Activated CD8-positive, alpha-beta memory T cell treated with anti-CD3 and anti-CD28 coated beads, Interleukin-2, amount 50 U/mL, for 24 hours (primary cell): ENCODE data around the gene TNRC6C.
"Not testable (repeated sequence)": the region's sequence is repeated elsewhere in the genome, so short reads cannot be mapped to it uniquely, and the experiment has no call there.

Experiments
- DNase-seq: peaks from one replicate; pipeline ENCODE4 v3.0.0-alpha.2; 2020; ENCODE audit errors: extremely low read depth

The TNRC6C gene

DNA sequence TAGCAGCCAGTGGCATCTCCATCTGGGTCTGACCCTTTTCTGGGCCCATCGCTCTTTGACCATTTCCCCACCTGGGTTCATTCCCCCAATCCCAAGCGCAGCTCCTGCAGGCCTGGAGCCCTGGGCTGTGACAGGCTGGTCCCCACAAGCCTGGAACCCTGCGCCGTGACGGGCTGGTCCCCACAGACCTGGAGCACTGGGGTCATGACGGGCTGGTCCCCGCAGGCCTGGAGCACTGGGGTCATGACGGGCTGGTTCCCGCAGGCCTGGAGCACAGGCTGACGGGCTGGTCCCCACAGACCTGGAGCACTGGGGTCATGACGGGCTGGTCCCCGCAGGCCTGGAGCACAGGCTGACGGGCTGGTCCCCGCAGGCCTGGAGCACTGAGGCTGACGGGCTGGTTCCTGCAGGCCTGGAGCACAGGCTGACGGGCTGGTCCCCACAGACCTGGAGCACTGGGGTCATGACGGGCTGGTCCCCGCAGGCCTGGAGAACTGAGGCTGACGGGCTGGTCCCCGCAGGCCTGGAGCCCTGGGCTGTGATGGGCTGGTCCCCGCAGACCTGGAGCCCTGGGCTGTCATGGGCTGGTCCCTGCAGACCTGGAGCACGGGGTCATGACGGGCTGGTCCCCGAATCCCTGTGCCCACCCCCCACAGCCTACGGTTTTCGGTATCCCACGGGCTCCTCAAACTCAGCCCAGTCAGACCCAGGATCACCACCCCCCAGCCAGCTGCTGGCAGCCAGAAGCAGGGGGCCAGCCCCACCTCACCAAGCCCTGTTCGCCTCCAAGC is 153.4 kb downstream of the TNRC6C start:
- DNase-seq: no peak

DNA sequence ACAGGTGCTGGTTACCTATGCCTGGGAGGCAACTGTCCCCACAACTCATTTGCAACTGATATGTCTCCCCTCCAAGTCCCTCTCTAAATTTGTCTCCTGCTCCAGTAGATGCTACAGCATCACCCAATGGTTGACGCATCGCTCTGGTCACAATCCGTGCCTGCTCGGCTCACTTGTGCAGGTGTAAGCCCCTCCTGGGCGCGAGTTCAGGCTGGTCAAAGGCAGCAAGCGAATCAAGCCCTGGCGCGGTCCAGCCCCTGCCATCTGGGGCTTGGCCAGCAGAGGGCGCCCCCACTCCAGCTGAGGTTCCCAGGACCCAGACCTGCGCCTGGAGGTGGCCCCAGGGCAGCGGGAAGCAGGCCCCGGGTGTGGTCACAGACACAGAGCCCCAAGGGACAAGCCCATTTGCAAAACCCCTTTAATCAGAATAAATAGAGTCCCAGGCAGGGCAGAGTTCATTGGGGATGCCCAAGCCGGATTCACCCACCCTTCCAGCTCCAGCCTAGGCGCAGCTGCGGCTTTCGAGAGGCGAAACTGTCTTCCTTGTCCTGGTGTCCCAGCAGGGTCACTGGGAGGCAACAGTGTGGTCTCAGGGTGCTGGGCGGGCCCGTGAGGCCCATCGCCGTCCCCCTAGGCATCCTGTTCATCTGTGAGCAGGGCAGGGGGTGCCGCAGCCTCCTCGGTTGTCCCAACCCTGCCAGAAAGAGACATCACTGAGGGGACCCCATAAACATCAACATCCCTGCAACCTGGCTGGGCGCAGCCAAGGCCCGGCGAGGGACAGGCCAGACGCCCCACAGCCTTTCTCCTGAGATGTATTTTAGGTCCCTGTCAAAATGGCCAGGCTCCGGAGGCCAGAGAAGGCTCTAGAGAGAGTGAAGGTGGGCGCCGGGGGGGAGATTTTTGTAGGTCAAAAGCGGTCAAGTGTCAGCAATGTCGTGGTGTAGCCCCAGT is 154.3 kb downstream of the TNRC6C start:
- no peak for DNase-seq

DNA sequence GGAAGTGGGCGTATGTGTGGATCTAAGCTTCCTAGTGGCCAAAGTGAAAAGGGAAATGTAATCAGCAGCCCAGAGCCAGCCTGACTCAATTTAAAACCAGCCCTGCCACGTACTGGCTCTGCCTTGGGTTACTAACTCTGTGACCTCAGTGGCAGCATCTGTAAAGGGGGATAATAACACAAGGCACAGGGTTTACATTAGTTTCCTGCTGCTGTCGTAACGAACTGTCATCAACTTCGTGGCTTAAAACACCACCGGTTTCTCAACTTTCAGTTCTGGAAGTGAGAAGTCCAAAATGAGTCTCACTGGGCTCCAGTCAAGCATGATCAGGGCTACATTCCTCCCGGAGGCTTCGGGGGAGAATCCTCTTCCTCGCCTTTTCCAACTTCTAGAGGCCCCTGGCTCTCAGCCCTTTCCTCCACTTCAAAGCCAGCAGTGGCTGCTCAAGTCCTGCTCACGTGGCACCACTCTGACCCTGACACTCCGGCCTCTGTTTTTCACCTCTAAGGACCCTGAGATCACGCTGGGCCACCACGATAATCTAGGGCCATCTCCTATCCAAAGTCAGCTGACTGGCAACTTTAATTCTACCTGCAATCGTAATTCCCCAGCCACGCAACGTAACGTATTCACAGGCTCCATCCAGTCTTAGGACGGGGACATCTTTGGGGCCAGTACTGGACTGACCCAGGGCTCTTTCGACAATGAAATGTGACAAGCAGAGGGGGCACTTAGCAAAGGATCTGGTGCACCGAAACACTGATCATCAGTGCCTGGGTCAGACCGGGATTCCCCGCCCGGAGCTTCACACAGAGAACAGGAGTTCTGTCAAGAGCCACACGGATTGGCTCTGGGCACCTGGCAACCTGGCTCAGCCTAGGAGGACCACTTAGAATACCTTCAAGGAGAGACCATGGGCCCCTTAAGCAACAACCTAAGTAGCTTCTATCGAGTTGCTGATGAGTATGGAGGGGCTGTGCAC is 155.6 kb downstream of the TNRC6C start:
- DNase-seq: no peak

DNA sequence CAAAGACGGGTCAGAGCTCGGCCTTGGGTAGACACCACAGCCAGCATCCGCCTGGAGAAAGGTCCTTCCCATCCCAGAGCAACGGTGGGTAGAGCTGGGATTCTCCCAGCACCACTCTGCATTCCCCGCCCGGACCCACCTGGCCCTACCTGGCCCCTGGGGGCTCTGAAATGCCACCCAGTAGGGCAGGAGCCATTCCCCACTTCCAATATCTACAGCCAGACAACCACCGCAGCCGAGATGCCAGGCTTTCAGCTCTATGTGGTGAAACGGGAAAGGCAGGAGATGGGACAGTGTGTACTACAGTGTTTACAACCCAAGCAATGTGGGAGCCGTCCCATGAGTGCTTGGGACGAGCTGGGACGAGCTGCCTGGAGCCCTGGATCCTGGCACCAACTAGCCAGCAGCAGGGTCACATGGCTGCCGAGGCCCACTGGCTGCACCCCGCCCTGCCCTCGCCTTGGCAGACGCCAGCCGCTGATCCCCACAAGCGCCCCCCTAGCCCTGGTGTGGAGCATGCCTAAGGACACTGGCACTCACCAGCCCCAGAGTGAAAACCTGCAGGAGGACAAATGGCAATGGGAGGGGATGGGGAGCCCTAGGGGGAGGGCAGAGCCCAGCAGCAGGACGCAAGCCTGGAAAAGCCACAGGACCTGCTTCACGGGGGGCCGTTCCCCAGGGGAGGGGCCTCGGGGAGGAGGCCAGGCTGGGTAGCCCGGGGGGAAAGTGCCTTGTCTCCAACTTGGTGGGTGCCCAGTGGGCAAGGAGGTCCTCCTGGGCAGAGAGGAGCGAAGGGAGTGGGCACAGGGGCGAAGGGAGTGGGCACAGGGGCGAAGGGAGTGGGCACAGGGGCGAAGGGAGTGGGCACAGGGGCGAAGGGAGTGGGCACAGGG is 156.6 kb downstream of the TNRC6C start:
- no peak for DNase-seq

DNA sequence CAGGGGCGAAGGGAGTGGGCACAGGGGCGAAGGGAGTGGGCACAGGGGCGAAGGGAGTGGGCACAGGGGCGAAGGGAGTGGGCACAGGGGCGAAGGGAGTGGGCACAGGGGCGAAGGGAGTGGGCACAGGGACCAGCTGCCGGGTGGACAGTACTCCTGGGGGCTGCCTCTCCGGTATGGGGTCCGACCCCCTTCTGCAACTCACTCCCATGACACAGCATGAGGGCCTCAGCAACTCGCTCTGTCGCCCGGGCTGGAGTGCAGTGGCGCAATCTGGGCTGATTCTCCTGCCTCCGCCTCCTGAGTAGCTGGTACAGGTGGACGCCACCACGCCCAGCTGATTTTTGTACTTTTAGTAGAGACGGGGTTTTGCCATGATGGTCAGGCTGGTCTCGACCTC is 157.3 kb downstream of the TNRC6C start:
- DNase-seq: not testable (repeated sequence)

DNA sequence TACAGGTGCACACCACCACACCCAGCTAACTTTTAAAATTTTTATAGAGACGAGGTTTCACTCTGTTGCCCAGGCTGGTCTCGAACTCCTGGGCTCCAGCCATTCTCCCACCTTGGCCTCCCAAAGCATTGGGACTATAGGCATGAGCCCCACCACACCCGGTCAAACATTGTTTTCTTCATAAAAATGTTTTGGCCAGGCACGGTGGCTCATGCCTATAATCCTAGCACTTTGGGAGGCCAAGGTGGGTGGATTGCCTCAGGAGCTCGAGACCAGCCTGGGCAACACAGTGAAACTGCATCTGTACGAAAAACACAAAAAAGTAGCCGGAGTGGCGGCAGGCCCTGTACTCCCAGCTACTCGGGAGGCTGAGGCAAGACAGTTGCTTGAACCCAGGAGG is 157.9 kb downstream of the TNRC6C start:
- DNase-seq: no peak

DNA sequence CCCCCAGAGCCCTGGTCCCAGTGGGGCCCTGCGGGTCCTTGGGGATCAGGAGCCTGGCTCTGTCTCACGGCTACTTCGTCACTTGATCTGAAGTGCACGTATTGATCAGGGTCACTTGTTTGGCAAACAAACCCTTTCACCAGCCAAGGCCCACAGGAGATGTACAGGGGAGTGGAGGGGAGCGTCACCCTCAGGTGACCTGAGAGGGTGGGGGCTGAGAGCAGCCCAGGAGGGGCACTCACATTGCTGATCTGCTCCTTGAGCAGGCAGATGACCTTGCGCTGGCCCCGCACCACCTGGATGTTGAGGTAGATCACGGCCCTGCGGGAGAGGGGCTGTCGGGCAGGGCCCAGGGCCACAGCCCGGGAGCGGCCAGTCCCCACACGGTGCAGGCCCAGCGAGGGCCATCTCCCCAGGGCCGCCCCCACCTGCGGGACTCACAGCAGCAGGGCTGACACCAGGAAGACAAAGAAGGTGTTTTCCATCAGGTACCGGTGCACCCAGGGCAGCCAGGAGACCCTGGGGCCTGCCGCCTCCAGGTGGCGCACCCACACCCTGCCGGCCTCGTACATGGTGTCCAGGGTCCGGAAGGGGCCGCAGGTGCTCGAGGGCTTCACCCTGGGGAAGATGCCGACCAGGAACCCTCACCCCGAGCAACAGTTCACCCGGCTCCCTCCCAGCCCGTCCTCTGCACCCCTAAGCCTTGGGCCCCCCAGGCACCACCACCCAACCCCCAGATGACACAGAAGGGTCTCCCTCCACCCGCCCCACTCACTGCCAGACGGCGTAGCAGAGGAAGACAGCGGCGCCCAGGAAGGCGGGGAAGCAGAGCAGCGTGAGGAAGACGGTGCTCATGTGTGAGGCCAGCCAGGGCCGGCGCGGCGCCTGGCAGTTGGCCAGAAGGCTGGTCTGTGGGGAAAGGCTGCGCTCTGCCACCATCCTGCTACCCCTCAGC is 158.8 kb downstream of the TNRC6C start:
- no peak for DNase-seq

DNA sequence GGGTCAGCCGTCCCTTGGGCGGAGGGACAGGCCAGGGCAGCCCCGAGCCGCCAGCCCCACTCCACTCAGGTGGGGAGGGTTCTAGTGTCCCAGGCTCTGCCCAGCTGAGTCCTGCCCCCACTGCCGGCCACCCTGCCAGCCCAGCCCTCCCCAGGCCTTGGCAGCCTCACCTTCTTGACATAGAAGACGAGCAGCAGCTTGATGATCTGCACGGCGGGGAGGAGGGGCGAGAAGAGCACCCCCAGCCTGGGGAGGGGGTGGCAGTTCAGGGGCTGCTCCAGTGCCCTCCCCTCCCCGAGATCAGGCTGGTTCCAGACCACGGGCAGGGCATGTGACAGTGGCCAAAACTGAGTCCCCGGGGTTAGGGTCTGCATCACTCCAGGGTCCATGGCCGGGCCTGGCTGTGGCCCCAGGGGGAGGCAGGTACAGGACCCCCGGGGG is 160.3 kb downstream of the TNRC6C start:
- DNase-seq: no peak

DNA sequence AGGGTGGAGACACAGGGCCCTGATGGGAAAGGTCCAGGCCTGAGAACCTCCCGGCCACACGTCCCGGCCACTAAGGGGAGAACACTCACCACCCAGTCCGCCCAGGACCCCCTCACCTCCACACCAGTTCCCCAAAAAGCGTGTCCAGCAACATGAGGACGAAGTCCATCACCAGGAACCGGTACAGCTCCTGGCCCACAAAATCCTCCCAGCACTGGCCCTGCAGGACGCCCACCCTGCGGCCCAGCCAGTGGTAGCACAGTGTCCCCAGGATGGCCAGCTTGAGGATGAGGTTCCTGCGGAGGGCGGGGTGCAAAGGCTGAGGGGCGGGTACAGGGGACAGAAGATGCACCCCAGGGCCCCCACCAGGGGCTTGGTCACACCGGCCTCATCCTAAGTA is 162.0 kb downstream of the TNRC6C start:
- no peak for DNase-seq

DNA sequence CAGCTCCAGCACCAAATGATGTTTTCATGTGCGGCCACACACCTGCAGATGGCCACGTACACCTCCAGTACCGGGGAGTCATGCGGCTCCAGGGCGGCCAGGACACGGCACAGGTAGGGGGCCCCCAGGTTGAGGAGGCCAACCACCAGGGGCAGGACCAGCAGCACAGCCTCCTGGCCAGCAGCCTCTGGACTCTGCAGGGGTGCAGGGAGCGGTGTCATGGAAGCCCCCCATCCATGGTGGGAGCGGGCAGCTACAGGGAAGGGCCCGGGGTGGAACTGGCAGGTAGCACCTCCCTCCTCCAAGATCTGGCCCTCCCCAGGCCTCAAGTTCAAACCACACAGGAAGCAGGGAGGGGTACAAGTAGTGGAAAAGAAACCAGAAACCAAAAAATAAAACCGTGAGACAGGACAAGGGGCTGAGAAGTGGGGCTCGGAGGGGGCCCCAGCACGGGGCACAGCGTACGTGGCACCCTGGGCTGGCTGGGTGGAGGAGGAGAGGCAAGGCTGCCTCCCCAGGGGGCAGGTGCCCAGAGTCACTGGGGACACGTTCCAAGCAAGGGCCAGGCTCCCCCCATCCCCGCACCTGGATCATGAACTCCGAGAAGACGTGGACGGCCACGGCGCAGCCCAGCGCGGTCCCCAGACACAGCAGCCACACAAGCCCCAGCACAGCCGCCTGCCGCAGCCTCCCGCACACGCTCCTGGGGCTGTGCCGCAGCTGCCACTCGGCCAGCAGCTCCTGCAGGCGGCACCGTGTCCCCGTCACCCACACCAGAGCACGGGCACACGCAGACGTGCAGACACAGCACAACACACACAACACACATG is 162.7 kb downstream of the TNRC6C start:
- no peak for DNase-seq

DNA sequence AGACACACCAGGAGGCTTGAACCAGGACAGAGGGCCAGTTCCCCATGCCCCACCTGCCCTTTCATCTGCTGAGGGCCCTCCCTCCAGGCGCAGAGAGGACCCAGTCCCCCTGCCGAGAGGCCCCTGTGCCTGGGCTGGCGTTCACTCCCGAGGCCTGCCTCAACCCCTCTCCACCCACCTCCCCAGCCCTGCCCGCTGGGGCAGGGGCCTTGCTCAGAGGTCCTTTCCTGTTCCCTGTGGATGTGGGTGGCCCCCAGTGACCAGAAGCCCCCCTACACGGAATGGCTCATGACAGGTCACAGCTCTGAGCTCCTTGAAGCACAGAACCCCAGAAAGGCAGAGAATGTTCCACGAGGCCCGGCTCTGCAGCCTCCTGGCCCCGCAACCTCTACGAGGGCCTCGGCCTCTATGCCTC is 163.3 kb downstream of the TNRC6C start:
- DNase-seq: no peak

DNA sequence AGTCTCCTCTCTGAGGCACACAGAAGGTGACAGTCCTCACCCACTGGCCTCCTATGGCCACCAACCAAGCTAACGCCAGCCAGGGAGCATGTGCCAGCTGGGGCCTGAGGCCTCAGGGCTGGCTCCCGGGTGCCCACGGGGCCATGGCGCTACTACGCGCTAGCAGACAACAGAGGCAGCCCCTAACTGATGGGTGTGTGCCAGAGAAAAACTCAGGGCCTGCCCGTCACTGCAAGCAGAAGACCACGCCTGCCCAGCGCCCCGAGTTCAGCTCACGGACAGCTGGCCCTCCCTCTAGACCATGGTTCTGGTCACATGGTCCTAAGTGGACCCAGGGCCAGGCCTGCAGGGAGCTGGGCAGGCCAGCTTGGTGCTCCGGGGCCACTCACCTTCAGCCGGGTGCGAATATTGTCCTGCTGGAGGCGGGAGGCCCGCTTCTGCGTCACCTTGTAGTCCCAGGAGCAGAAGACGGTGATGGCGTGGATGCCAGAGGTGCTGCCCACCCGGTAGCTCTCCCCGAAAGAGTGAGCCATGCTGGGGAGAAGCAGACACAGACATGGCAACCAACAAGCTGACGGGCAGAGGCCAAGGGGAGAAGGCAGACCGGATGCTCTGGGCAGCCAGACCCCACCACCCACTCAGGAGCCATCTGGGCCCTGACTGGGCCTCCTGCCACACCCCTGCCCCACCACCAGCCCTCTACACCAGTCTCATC is 163.9 kb downstream of the TNRC6C start:
- DNase-seq: no peak

DNA sequence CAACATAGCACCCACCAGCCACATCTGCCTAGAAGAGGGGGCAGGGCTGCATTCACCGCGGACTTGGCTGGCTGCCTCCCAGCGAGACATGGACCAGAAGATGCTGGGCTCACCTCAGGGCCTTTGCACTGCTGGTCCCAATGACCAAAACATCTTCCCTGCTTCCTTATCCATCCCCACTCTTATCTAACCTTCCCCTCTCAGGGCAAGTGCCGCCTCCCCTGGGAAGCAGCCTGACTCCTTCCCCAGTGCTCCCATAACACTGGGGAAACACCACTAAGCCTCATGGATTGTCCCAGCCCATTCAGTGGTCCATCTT is 164.4 kb downstream of the TNRC6C start:
- no peak for DNase-seq

DNA sequence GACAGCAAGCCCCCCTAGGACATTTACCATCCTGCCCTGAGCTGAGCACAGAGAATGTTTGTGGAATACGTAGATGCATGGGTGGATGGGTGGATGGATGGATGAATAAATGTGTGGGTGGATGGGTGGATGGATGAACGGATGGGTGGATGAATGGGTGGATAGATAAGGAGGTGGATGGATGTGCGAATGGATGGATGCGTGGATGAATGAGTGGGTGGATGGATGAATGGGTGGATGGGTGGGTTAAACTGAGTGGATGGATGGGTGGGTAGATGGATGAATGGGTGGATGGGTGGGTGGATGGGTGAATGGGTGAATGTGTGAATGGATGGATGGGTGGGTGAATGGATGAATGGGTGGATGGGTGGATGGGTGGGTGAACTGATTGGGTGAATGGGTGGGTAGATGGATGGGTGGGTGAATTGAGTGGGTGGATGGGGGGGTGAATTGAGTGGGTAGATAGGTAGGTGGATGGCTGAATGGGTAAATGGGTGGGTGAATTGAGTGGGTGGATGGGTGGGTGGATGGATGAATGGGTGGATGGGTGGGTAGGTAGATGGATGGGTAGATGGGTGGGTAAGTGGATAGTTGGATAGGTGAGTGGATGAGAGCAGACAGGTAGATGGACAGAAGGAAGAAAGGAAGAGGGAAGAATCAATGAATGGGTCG is 164.9 kb downstream of the TNRC6C start:
- DNase-seq: no peak

DNA sequence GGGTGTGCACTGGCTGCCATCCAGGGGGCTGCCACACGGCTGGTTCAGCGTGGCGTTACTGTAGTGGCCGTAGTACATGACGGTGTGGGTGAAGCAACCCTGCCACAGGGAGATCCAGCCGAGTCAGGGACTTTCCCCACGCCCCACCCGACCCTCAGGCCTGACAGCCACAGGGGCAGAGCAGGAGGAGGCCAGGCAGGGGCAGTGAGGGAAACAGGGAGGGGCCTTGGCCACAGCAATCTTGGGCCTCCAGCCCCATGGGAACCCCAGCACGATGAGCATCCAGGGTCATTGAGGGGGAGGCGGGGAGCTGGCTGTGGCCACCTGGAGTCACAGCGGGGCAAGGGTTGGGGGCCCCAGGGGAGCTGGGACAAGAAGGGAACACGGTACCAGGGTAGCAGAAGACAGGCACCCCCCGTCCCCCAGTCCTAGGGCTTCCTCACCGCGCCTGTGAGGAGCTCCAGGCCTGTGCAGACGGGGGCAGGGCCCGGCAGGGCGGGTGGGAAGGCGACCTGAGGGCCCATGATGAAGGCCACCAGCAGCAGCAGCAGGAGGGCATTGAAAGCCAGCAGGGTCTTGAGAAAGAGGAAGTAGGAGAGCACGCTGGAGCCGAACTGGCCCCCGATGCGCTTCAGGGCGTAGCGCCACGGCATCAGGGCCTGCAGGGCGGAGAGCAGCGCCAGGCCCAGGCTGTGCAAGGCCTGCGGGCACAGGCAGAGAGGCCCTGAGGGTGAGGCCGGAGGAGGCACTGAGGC is 165.8 kb downstream of the TNRC6C start:
- DNase-seq: no peak

DNA sequence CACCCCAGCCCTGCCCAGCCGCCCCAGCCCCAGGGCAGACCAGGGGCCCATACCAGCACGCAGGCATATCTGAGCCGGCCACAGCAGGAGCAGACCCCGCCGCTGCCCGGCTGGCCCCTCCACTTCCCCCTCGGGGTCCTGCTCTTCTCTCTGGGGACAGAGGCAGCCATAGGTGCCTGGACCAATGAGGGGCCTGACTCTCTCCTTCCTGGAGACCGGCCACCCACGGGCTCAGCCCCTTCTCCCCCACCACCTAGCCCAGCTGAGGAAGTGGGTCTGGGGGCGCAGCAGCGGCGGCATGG is 166.3 kb downstream of the TNRC6C start:
- DNase-seq: no peak
